Cardiac fibroblast (primary cell): ENCODE results near the gene SURF6.

Experiments used
- DNase-seq, 2 donors: peaks; one replicate each; pipeline versions ENCODE4 v3.0.0 to v3.0.0-alpha.2; 2010; ENCODE audit warnings: low read depth in 2 of 2
- H3K4me3 ChIP-seq, 2 donors: replicated peaks in 1 of 2; 1 replicate in 1 of 2; 2 replicates in 1 of 2; pipeline ENCODE4 v1.5.1; 2011; ENCODE audit warnings: low read depth in 2 of 2, low read length in 2 of 2, mild to moderate bottlenecking in 2 of 2, moderate library complexity in 1 of 2
- TF ChIP-seq, protein P1 (sequence below): IDR thresholded peaks from one replicate; pipeline ENCODE4 v1.5.1; 2011; ENCODE audit warnings: low read depth, mild to moderate bottlenecking, low read length, inconsistent platforms

SURF6 gene

GRCh38 chr9:133374612-133375115, 38.7 kb upstream of the SURF6 start:
- DNase-seq = peak; percentile 49 to 75
- TF ChIP-seq, protein P1, sequence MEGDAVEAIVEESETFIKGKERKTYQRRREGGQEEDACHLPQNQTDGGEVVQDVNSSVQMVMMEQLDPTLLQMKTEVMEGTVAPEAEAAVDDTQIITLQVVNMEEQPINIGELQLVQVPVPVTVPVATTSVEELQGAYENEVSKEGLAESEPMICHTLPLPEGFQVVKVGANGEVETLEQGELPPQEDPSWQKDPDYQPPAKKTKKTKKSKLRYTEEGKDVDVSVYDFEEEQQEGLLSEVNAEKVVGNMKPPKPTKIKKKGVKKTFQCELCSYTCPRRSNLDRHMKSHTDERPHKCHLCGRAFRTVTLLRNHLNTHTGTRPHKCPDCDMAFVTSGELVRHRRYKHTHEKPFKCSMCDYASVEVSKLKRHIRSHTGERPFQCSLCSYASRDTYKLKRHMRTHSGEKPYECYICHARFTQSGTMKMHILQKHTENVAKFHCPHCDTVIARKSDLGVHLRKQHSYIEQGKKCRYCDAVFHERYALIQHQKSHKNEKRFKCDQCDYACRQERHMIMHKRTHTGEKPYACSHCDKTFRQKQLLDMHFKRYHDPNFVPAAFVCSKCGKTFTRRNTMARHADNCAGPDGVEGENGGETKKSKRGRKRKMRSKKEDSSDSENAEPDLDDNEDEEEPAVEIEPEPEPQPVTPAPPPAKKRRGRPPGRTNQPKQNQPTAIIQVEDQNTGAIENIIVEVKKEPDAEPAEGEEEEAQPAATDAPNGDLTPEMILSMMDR = no peak
- peak overlapping the region; percentile 87 for H3K4me3 ChIP-seq

DNA sequence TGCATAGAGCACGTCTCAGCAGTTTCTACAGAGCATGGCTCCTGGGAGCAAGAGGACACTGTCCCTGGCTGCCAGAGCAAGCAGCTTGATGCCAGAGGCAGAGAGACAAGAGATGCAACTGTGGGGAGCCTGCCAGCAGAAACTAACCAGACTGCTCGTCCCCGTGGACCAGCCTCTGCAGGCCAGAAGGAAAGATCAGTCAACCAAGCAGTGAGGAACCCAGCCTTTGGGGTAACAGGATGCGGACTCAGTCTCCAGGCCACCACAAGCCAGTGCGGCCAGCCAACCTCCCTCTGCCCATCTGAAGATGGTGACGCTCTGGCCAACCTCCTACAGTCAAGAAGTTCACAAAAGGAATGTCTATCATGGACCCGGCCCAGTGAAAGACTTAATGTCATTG, 36.2 kb upstream of the SURF6 start:
- H3K4me3 ChIP-seq = no peak overlapping the region
- TF ChIP-seq, protein P1 = no peak
- DNase-seq = no peak

DNA sequence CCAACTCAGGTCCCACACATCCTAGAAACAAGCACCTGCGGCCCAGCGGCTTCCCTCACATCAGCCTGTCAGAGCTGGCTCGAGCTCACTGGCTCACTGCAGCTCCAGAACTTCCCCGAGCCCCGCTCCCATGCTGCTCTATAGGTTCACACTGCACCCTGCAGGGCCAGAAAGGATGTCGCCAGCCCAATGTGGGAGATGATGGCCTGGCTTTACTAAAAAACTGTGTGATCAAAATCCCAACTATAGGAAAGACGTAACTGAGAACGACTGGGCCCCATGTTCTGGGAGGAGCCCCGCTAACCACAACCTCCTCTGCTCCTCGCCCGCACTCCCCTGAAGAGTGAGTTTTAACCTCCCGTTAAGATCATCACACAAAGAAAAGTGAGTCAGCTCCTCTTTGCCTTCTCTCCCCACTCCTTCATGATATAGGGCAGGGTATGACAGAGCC, 35.3 kb upstream of the SURF6 start:
- TF ChIP-seq, protein P1 = no peak
- no peak overlapping the region for H3K4me3 ChIP-seq
- DNase-seq = no peak

DNA sequence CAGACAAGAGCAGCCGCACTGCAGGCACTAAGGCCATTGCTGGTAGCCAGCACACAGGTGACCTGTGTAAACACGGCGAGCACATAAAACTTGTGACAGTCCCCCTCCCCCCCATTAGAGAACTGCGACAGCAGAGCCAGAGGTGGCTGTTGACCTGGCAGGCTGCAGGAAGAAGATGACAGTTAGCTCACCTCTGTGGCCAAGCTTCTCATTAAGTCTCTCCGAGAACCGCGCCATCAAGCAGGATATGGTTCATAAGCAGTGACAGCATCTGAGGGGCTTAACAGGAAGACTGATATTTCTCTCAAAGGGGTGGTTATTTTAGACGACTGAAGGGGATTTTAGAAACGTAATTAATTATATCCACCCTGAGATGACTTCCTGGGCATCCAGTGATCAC, 34.7 kb upstream of the SURF6 start:
- TF ChIP-seq, protein P1 = no peak
- no peak for DNase-seq
- no peak overlapping the region for H3K4me3 ChIP-seq

GRCh38 chr9:133369933-133370332, 33.9 kb upstream of the SURF6 start:
- no peak overlapping the region for H3K4me3 ChIP-seq
- DNase-seq = no peak
- TF ChIP-seq, protein P1 = no peak

DNA sequence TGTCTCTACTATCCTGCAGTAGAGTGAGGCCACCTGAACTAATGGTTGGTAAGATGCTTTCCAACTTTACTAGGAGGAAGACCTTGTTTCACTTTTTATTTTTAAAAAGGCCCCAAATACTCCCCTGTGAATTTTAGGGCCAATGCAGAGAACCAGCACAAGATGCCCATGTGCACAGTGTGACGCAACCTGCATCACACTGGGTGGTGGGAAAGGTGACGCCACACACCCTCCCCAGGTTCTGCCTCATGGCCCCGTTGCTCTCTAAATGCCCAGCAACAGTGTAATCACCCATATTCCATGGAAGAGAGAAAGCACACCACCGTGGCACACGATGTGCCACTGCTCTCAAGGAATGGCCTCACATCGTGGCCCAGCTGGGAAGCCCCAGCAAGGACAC, 33.4 kb upstream of the SURF6 start:
- TF ChIP-seq, protein P1 = no peak
- DNase-seq = no peak
- no peak overlapping the region for H3K4me3 ChIP-seq
